Esophagus muscularis mucosa (tissue), 4 donors: ENCODE results near the gene ADGRB3. TPM values are rescaled to one million over a fixed set of nuclear protein-coding genes. Genes with fewer than 3 reads are reported as not detected.

Source experiments
- DNase-seq: peaks from one replicate; pipeline ENCODE4 v3.0.0-alpha.2; 2017; ENCODE audit errors: extremely low spot score
- H3K27ac ChIP-seq, 4 donors: fragments of 200-600 bp; sonication (generic); replicated peaks in 1 of 4; 1 replicate in 3 of 4; 2 replicates in 1 of 4; pipeline ENCODE4 v1.5.1; 2016 to 2019; ENCODE audit warnings: mild to moderate bottlenecking in 1 of 4
- H3K27me3 ChIP-seq, 4 donors: fragments of 200-600 bp; sonication (generic); one replicate each; pipeline versions ENCODE4 v1.5.1 to v1.6.0; 2016 to 2019
- H3K36me3 ChIP-seq, 4 donors: fragments of 200-600 bp; sonication (generic); one replicate each; pipeline ENCODE4 v1.5.1; 2016 to 2019
- H3K4me1 ChIP-seq, 4 donors: fragments of 200-600 bp; sonication (generic); one replicate each; pipeline ENCODE4 v1.5.1; 2016 to 2019
- H3K4me3 ChIP-seq, 4 donors: fragments of 200-600 bp; sonication (generic); 1 replicate in 2 of 4; 2 replicates in 2 of 4; pipeline ENCODE4 v1.5.1; 2016 to 2019; ENCODE audit warnings: mild to moderate bottlenecking in 4 of 4, moderate library complexity in 1 of 4
- H3K9me3 ChIP-seq, 4 donors: fragments of 200-600 bp; sonication (generic); 1 replicate in 3 of 4; 2 replicates in 1 of 4; pipeline ENCODE4 v1.5.1; 2016 to 2019
- EP300 ChIP-seq: sonication (generic); formaldehyde crosslinking; IDR thresholded peaks from one replicate; pipeline ENCODE4 v1.6.1; 2017; ENCODE audit warnings: antibody characterized with exemption
- POLR2A ChIP-seq: fragments of 450-650 bp; IDR thresholded peaks from one replicate; pipeline ENCODE4 v1.6.1; 2017; ENCODE audit warnings: antibody characterized with exemption, moderate library complexity, mild to moderate bottlenecking, low read depth
- POLR2AphosphoS5 ChIP-seq, 2 donors: sonication (generic); formaldehyde crosslinking; IDR thresholded peaks; one replicate each; pipeline ENCODE4 v1.6.1; 2017; ENCODE audit warnings: antibody characterized with exemption in 2 of 2
- WGBS: methylation state at CpG from one replicate; pipeline ENCODE4 v1.1.5; 2018; 5-methylcytosine and 5-hydroxymethylcytosine counted together
- intact Hi-C: fragments of 100-400 bp; cut with DNase I; formaldehyde crosslinking; loops from one replicate; pipeline ENCODE4 v1.15.1; 2023
- total RNA-seq, 4 donors: library from RNA; depleted of rRNA; stranded (reverse); fragments of >200 nt; gene quantifications; one replicate each; pipeline versions ENCODE4 v1.1.0 to v1.2.1, GENCODE V29; 2016
- TF ChIP-seq, protein P1 (sequence below), 3 experiments: fragments of 200-600 bp in 2 of 3; fragments of 450-650 bp in 1 of 3; sonication (generic) in 2 of 3; IDR thresholded peaks; one replicate each; pipeline ENCODE4 v1.5.1; 2017 to 2019; ENCODE audit warnings: antibody characterized with exemption in 3 of 3, mild to moderate bottlenecking in 2 of 3, moderate library complexity in 1 of 3

Gene ADGRB3
- total RNA-seq, 4 donors from 2014 or later: 4.9 to 6.3 (median 5.8) TPM

DNA sequence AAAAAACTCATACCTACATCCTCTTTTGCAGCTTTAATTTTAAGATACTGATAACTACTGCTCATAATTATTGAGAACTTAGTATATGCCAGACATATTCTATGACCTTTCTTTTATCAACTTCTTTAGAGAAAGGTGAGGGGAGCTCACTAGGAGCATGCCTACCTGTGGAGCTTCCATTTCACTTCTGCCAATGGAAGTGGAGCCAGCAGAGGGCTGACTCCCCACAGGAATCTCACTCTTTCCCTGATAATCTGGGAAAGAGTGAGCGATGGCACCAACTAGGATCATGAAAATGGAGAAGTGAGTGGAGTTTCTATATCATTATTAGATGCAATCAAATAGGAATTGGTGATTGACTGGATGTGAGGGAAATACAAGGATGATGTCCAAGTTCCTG lies 676.8 kb downstream of the ADGRB3 start:
- Histone ChIP-seq H3K27ac (no peak overlapping the region), H3K27me3 (no peaks in the 10 kb centered on the region), H3K4me1 (no peaks in the 10 kb centered on the region), H3K36me3 (no peaks in the 10 kb centered on the region), H3K4me3 (no peak overlapping the region), H3K9me3 (no peaks in the 10 kb centered on the region)
- 92% methylated on average over 1 of the region's 1 CpG for WGBS
- intact Hi-C loops: no loop called here
- TF ChIP-seq POLR2AphosphoS5 (IDR thresholded peaks at IDR 0.05) (no peak), POLR2A (no peak), EP300 (no peak)
- TF ChIP-seq, protein P1, sequence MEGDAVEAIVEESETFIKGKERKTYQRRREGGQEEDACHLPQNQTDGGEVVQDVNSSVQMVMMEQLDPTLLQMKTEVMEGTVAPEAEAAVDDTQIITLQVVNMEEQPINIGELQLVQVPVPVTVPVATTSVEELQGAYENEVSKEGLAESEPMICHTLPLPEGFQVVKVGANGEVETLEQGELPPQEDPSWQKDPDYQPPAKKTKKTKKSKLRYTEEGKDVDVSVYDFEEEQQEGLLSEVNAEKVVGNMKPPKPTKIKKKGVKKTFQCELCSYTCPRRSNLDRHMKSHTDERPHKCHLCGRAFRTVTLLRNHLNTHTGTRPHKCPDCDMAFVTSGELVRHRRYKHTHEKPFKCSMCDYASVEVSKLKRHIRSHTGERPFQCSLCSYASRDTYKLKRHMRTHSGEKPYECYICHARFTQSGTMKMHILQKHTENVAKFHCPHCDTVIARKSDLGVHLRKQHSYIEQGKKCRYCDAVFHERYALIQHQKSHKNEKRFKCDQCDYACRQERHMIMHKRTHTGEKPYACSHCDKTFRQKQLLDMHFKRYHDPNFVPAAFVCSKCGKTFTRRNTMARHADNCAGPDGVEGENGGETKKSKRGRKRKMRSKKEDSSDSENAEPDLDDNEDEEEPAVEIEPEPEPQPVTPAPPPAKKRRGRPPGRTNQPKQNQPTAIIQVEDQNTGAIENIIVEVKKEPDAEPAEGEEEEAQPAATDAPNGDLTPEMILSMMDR (IDR thresholded peaks at IDR 0.05): no peak
- DNase-seq: no peak

DNA sequence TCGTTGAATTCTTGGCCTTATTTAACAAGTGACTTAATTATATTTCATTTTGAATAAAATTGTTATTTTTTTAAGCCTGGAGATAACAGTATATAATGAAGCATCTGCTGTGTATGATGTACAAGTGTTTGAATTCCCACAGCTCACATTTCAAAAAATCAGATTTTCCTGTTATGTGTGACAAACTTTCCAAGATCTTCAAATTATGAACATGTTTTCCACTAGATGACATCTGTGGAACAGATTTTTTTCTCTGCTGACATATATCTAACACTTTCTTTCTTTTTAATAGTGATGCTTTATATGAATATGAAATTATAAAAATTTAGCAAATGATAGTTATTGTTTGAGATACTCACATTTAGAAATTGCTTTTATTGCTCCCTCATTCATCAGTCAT lies 678.9 kb downstream of the ADGRB3 start:
- TF ChIP-seq POLR2A (no peak), POLR2AphosphoS5 (IDR thresholded peaks at IDR 0.05) (no peak), EP300 (no peak)
- TF ChIP-seq, protein P1 (IDR thresholded peaks at IDR 0.05): no peak

DNA sequence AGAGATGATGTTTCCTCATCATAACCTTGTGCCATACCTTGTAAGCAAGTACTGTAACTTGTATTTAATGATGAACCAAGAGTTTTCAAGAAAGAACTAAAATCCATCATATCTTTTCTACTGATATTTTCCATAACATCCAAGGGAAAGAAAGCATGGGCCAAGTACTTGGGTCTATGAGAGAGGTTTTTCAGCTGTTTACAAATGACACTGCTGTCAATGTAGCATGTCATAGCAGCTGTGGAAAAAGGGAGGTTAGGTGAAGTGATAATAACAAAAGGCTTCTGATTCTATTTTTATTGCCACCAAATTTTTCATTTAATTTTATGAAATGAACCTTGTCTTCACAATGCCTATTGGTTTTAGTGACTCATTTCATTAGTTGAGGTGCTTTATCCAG lies 679.4 kb downstream of the ADGRB3 start:
- Histone ChIP-seq H3K4me1 (no peaks in the 10 kb centered on the region), H3K27me3 (no peaks in the 10 kb centered on the region), H3K36me3 (no peaks in the 10 kb centered on the region), H3K27ac (no peak overlapping the region), H3K9me3 (no peaks in the 10 kb centered on the region), H3K4me3 (no peak overlapping the region)
- intact Hi-C loops: no loop called here
- DNase-seq: no peak
- no peak for TF ChIP-seq POLR2AphosphoS5 (IDR thresholded peaks at IDR 0.05)
- TF ChIP-seq, protein P1 (IDR thresholded peaks at IDR 0.05): no peak
- TF ChIP-seq EP300: no peak
- TF ChIP-seq POLR2A: no peak

More for the DNA sequence above, 678.9 kb downstream of the ADGRB3 start:
- no peaks in the 10 kb centered on the region for H3K4me1 ChIP-seq
- no peak overlapping the region for H3K27ac ChIP-seq
- no peaks in the 10 kb centered on the region for H3K9me3 ChIP-seq
- no peak overlapping the region for H3K4me3 ChIP-seq
- 82% methylated on average over 1 of the region's 1 CpG for WGBS
- intact Hi-C loops: no loop called here
- H3K36me3 ChIP-seq: no peaks in the 10 kb centered on the region
- DNase-seq: no peak
- no peaks in the 10 kb centered on the region for H3K27me3 ChIP-seq

DNA sequence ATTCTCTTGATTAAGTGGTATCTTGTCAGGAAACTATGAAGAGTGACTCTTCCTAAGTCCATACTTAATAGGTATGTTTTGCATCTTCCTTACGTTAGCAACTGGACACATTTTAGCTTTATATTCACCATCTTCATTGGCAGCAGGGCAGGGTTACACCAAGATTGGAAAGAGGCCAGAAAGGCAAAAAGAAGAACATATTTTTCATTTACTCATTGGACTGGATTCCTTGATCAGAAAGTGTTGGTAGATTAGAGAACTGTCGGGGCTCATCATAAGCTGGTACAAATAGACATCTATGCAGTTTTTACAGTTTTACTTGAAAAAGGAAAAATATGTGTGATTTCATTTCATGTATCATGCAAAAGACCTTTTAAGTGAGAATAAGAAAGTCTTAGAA lies 696.8 kb downstream of the ADGRB3 start:
- intact Hi-C loops: no loop called here
- 90% methylated on average over 2 of the region's 2 CpGs for WGBS
- Histone ChIP-seq H3K9me3 (no peaks in the 10 kb centered on the region), H3K4me3 (no peak overlapping the region), H3K27ac (no peak overlapping the region), H3K4me1 (no peaks in the 10 kb centered on the region), H3K27me3 (no peaks in the 10 kb centered on the region), H3K36me3 (no peaks in the 10 kb centered on the region)
- DNase-seq: no peak
- TF ChIP-seq EP300: no peak
- TF ChIP-seq, protein P1 (IDR thresholded peaks at IDR 0.05): no peak
- TF ChIP-seq POLR2AphosphoS5 (IDR thresholded peaks at IDR 0.05): no peak
- TF ChIP-seq POLR2A: no peak

DNA sequence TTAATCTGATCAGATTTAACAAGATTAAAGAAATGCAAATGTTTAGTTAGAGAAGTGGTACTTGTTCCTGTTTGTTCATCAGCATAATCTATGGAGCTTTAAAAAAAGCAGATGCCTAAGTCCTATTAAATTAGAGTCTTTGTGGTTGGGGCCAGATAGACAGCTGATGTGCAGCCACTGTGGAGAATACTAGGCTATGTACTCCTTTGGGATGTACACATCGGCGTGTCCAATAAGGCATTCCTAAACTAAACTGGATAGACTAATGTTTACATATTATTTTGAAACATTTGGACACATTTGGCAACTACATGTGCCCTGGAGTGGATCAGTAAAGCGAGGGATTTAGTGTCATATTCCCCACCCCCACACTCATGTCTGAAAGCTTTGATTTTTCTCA lies 702.2 kb downstream of the ADGRB3 start:
- Histone ChIP-seq H3K36me3 (no peaks in the 10 kb centered on the region), H3K9me3 (no peaks in the 10 kb centered on the region), H3K27me3 (no peaks in the 10 kb centered on the region), H3K4me3 (no peak overlapping the region), H3K27ac (no peak overlapping the region), H3K4me1 (no peaks in the 10 kb centered on the region)
- 64% methylated on average over 3 of the region's 3 CpGs for WGBS
- no peak for DNase-seq
- intact Hi-C loops: no loop called here
- TF ChIP-seq, protein P1 (IDR thresholded peaks at IDR 0.05): no peak
- TF ChIP-seq POLR2AphosphoS5 (IDR thresholded peaks at IDR 0.05): no peak
- no peak for TF ChIP-seq POLR2A
- TF ChIP-seq EP300: no peak
